Lower leg skin (tissue), 4 donors: Measurements from ENCODE around the gene CALR3. TPM values are rescaled to one million over a fixed set of nuclear protein-coding genes. Genes with fewer than 3 reads are reported as not detected.
"Not testable (repeated sequence)": the region's sequence is repeated elsewhere in the genome, so short reads cannot be mapped to it uniquely, and the experiment has no call there.

Source experiments
- DNase-seq, 2 donors: peaks; one replicate each; pipeline ENCODE4 v3.0.0-alpha.2; 2019; ENCODE audit warnings: low spot score in 2 of 2
- H3K4me3 ChIP-seq: fragments of 200-600 bp; sonication (generic); 2 replicates; pipeline ENCODE4 v1.5.1; 2017; ENCODE audit warnings: mild to moderate bottlenecking, low read depth; ENCODE audit not compliant: poor library complexity, severe bottlenecking
- POLR2A ChIP-seq, 2 donors: fragments of 450-650 bp; IDR thresholded peaks; one replicate each; pipeline ENCODE4 v1.6.1; 2016 to 2017; ENCODE audit warnings: antibody characterized with exemption in 2 of 2, mild to moderate bottlenecking in 1 of 2, moderate library complexity in 1 of 2
- WGBS, 2 donors: methylation state at CpG; one replicate each; pipeline ENCODE4 v1.1.5; 2018; 5-methylcytosine and 5-hydroxymethylcytosine counted together
- intact Hi-C: fragments of 100-400 bp; cut with DNase I; formaldehyde crosslinking; loops from one replicate; pipeline ENCODE4 v1.15.0; 2023; ENCODE audit warnings: low total_unique reads
- total RNA-seq, 4 donors: library from RNA; depleted of rRNA; stranded (reverse); fragments of >200 nt; gene quantifications; one replicate each; pipeline ENCODE4 v1.1.0, GENCODE V29; 2016
- TF ChIP-seq, protein P1 (sequence below), 3 donors: fragments of 450-650 bp; IDR thresholded peaks; one replicate each; pipeline ENCODE4 v1.5.1; 2016; ENCODE audit warnings: antibody characterized with exemption in 3 of 3, mild to moderate bottlenecking in 3 of 3, moderate library complexity in 2 of 3

The CALR3 gene
- total RNA-seq, 4 donors from 2014 or later, result not detected

DNA sequence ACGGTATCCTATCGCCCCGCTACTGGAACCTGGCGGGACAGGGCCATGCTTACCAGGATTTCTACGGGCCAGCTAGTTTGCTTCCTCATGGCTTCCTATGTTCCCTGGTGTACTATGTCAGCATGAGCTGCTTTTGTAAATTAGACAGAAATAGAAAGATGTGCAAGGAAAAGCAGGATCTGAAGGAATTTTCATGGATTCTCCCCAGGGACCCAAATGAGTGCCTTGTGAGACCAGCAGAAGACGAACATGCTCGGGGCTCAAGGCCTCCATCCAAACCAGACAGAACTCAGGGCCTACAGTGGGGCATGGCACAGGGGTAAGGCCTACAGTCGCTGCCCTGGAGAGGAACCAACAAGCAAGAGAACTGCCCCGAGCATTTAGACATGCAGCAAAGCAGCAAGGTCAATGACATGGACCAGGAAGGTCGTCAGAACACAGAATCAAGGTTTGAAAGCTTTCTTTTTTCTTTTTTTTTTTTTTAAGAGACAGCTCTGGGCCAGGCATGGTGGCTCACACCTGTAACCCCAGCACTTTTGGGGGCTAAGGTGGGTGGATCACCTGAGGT lies 41.5 kb downstream of the CALR3 start:
- no peak for TF ChIP-seq POLR2A (IDR thresholded peaks at IDR 0.05)
- TF ChIP-seq, protein P1, sequence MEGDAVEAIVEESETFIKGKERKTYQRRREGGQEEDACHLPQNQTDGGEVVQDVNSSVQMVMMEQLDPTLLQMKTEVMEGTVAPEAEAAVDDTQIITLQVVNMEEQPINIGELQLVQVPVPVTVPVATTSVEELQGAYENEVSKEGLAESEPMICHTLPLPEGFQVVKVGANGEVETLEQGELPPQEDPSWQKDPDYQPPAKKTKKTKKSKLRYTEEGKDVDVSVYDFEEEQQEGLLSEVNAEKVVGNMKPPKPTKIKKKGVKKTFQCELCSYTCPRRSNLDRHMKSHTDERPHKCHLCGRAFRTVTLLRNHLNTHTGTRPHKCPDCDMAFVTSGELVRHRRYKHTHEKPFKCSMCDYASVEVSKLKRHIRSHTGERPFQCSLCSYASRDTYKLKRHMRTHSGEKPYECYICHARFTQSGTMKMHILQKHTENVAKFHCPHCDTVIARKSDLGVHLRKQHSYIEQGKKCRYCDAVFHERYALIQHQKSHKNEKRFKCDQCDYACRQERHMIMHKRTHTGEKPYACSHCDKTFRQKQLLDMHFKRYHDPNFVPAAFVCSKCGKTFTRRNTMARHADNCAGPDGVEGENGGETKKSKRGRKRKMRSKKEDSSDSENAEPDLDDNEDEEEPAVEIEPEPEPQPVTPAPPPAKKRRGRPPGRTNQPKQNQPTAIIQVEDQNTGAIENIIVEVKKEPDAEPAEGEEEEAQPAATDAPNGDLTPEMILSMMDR (IDR thresholded peaks at IDR 0.05), result no peak
- intact Hi-C loops, result no loop called here
- WGBS, 2 donors, result 80 to 82% methylated on average over 10 of the region's 10 CpGs
- DNase-seq, result no peak
- H3K4me3 ChIP-seq, result no peak overlapping the region

DNA sequence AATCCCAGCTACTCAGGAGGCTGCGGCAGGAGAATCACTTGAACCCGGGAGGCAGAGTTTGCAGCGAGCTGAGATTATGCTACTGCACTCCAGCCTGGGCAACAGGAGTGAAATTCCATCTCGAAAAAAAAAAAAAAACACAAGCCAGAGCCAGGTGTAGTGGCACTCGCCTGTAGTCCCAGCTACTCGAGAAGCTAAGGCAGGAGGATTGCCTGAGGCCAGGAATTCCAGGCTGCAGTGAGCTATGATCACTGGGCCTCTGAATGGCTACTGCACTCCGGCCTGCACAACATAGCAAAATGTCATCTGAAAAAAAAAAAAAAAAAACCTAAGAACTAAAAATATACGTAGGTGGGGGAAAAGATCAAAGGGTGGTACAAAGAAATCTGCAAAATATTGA lies 43.6 kb downstream of the CALR3 start:
- 80 to 84% methylated on average over 8 of the region's 8 CpGs for WGBS, 2 donors
- DNase-seq, result no peak
- TF ChIP-seq, protein P1 (IDR thresholded peaks at IDR 0.05), result no peak
- no peak for TF ChIP-seq POLR2A (IDR thresholded peaks at IDR 0.05)
- no peak overlapping the region for H3K4me3 ChIP-seq
- intact Hi-C loops, result no loop called here

DNA sequence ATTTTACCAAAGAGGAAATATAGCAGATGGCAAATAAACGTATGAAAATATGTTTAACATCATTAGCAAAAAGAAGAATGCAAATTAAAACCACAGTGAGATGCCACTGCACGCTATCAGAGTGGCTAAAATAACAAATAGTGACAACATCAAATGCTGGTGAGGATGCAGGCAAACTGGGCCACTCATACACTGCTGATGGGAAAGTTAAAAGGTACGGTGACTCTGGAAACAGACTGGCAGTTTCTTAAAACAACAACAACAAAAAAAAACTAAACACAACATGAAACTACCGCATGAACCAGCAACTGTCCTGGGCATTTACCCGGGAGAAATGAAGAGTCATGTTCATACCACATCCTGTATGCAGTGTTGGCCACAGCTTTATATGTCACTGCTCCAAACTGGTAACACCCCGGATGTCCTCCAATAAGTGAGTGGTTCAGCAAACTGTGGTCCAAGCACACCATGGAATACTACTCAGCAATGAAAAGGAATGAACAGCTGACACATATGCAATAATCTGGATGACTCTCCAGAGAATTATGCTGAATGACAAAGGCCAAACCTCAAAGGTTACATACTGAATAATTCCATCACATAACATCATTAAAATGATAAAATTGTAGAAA lies 46.5 kb downstream of the CALR3 start:
- no peak for TF ChIP-seq POLR2A (IDR thresholded peaks at IDR 0.05)
- TF ChIP-seq, protein P1 (IDR thresholded peaks at IDR 0.05), result no peak
- WGBS, 2 donors, result 74 to 76% methylated on average over 6 of the region's 6 CpGs
- no peak overlapping the region for H3K4me3 ChIP-seq
- DNase-seq, result no peak
- intact Hi-C loops, result no loop called here

DNA sequence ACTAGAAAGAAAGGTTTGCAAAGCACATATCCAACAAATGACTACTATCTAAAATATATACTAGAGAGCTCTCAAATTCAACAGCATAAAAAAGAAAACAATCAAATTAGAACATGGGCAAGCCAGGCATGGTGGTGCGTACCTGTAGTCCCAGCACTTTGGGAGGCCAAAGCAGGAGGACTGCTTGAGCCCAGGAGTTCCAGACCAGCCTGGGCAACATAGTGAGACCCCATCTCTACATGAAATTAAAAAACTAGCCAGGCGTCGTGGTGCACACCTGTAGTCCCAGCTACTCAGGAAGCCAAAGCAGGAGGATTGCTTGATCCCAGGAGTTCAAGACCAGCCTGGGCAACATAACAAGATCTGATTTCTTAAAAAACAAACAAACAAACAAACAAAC lies 47.1 kb downstream of the CALR3 start:
- intact Hi-C loops, DNase-seq, H3K4me3 ChIP-seq: not testable (repeated sequence)
- 95 to 98% methylated on average over 3 of the region's 3 CpGs for WGBS, 2 donors

DNA sequence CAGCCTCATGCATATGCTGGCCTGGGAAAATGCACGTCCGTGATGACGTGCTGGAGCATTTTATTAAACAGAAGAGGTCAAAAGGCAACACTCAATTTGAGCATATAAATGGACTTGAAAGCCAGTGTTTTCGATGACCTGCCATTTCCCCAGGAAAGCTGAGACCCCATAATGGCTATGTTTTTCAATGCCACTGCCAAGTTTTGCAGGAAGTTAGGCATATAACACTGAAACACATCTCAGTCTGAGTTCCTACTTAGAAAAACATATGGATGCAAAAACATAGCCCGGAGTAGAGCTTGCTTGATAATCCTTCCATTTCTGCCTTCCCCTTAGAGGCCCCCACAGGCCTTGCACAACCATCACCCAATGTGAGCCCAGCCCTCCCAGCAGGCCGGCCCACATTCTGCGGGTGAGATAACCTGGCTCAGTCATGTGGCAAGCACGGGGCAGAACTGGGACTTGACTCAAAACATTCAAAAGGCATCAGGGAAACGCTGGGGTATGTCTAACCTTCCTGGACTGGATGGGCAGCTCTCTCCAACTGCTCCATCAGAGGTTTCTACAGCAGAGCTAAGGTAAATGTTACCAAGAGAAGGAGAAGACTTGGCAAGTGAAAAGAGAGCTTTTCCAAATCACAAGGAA lies 49.1 kb downstream of the CALR3 start:
- no peak overlapping the region for H3K4me3 ChIP-seq
- peak; percentile 75 to 95 for DNase-seq
- WGBS, 2 donors, result 26 to 39% methylated on average over 9 of the region's 9 CpGs
- TF ChIP-seq, protein P1 (IDR thresholded peaks at IDR 0.05), result no peak
- no peak for TF ChIP-seq POLR2A (IDR thresholded peaks at IDR 0.05)
- intact Hi-C loops, result no loop called here

DNA sequence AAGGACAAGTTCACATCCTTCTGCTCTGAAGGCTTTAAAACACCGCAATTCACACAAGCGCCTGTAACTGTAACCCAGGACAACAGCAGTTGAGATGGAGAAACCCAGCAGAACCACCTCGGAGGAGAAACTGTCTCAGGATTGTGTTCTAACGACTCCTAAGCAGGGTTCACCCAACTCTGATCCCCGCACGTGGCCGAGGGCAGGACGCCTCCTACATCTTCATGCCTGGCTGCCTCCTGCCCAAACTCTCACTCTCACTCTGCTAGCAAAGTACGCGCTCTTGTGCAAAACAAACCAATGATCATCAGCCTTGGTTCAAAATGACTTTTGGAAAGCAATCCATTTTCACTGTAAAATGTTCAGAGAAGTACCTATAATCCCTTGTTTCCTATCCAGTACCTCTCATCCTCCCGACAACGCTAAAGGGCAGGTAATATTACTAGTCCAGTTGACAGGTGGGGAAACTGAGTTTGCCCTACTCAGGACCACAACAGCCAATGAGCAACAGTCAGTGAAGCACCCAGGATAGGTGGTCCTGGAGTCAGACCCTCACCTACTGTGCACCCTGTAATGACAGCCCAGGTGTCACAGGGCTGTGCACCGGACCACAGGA lies 49.8 kb downstream of the CALR3 start:
- 84 to 86% methylated on average over 13 of the region's 13 CpGs for WGBS, 2 donors
- no peak for DNase-seq
- intact Hi-C loops, result no loop called here
- no peak overlapping the region for H3K4me3 ChIP-seq
- TF ChIP-seq, protein P1 (IDR thresholded peaks at IDR 0.05), result no peak
- no peak for TF ChIP-seq POLR2A (IDR thresholded peaks at IDR 0.05)
